GM12872 (cell line): Measurements from ENCODE around the gene AGPAT3.

Source experiments
- CTCF ChIP-seq: IDR thresholded peaks from 3 replicates; pipeline ENCODE4 v1.5.1; 2011; ENCODE audit warnings: low read depth, mild to moderate bottlenecking, low read length, moderate library complexity; ENCODE audit not compliant: insufficient read depth

The AGPAT3 gene

GRCh38 chr21:44029460-44030087, 164.6 kb downstream of the AGPAT3 start:
- no peak for TF ChIP-seq CTCF

- TF ChIP-seq CTCF, result no peak
Observed at GRCh38 chr21:44035244-44035643, 170.2 kb downstream of the AGPAT3 start.
